Activated T-helper 9 cell treated with anti-CD3 and anti-CD28 coated beads, Interleukin-2, amount 50 U/mL, for 16 hours (primary cell): ENCODE measurements around the gene TXNDC17.
"Not testable (repeated sequence)": the region's sequence is repeated elsewhere in the genome, so short reads cannot be mapped to it uniquely, and the experiment has no call there.

Experiments
- DNase-seq: peaks from one replicate; pipeline ENCODE4 v3.0.0-alpha.2; 2020; ENCODE audit warnings: low read depth

The TXNDC17 gene

GRCh38 chr17:6640536-6641246 lies at the start of gene TXNDC17, which contains the start of gene KIAA0753:
Gene TXNDC17, plus strand, starts transcription at chr17:6641060. Its CDS starts 23 bp downstream, at chr17:6641083.
Gene KIAA0753, minus strand, starts transcription at chr17:6640711. Its CDS starts 5,608 bp downstream, at chr17:6635103.
- peak; percentile 86 for DNase-seq

DNA sequence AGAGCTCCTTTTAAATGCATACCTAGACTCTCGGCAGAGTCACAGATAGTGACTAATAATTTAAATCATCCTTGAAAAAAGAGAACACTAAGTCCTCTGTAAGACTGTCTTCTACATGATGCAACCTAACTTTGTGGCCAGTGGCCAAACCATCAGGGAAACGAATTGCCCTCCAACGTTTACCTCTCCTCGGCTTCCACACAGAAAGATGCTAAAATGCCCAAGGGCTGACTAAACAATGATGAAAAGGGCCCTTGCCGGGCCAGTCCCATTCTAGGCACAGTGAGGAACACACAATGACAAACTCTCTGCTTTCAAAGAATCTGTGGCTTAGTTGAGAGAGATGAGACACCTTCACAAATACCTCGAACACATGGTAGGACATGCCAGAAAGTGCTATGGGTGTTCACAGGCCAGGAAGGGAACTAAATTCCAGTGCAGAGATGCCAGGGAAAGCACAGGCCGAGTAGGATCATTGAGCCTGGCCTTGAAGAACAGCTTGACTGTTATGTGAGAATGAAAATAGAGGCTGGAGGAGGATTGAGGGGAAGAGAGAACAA lies 49.2 kb upstream of the TXNDC17 start:
- DNase-seq: no peak

GRCh38 chr17:6592173-6592572 lies 48.7 kb upstream of the TXNDC17 start:
- DNase-seq: no peak

- not testable (repeated sequence) for DNase-seq
These were observed 47.5 kb upstream of the TXNDC17 start for GRCh38 chr17:6593371-6593770.

DNA sequence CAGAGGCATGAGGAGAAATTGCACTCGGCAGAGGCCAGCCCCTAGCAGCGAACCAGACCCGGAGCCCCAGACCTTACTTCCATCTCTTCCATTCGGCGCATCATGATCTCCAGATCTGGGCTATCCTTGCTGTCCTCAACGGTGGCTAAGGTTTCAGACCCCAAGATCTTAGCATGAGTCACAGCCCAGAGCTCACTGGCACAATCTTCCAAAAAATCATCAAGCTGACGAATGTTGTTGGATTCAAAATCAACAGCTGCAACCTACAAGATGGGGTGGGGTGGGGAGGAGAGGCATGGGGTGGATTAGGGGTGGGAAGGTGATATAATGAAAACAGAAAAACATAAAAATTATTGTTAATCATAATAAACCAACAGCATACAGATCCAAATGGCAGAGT lies 44.8 kb upstream of the TXNDC17 start:
- DNase-seq: no peak

DNA sequence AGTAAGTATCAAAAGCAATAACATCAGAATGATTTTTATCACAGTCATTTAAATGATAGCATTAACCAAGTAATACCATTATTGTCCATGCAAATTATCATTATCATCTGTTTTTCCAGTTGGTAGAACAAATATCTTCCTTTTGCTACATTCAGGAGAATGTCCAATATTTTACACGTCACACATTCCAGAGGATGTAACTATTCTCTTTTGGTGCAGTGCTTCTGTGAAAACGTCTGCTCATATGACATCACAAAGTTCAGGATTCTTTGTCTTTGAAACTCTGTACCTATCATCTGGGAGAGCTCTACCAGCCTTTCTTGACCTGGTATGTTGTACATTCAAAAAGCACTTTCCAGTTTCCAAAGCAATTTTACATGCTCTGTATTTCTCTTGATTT lies 44.3 kb upstream of the TXNDC17 start:
- DNase-seq: no peak

- DNase-seq: no peak
These were observed 43.9 kb upstream of the TXNDC17 start for GRCh38 chr17:6596941-6597340.

- no peak for DNase-seq
These were observed 43.1 kb upstream of the TXNDC17 start for GRCh38 chr17:6597727-6598126.

GRCh38 chr17:6599364-6599763 lies 41.5 kb upstream of the TXNDC17 start:
- no peak for DNase-seq

GRCh38 chr17:6602141-6602540 lies 38.7 kb upstream of the TXNDC17 start:
- no peak for DNase-seq

DNA sequence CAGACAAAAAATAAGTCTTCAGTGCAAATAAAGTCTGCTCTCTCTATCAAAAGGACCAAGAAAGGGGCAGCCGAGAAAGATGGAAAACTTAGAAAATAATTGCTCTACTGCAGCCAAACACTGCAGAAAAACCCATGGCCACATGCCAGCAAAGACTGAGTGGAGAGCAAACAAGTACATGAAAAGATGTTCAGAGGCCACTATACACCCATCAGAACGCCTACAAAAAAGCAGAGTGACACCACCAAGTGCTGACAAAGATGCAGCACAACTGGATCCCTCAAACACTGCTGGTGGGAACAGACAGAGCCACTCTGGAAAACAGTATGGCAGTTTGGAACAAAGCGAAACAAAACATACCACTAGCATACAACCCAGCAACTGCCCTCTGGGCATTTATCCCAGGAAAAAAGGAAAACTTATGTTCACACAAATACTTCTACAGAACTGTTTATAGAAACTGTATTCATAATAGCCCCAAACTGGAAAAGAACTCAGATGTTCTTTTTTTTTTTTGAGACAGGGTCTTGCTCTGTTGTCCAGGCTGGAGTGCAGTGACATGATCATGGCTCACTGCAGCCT lies 37.0 kb upstream of the TXNDC17 start:
- no peak for DNase-seq

DNA sequence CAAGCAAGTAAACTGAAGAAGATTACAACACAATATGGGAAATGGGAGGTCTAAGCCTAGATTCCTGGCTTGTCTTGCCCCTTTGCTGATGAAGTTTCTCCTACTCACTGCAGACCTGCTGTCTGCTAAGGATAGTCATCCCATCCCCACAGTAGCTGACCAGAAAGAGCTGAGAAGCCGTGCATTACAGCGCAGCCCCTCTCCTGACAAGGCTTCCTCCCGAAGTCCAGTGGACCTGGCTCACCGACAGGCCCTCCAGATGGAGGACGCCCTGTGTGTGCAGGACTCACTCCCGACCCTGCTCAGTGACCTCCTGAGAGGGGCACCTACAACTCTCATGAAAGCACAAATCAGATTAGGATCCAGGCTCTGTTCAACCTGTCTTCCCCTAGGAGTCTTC lies 35.7 kb upstream of the TXNDC17 start:
- DNase-seq: no peak

DNA sequence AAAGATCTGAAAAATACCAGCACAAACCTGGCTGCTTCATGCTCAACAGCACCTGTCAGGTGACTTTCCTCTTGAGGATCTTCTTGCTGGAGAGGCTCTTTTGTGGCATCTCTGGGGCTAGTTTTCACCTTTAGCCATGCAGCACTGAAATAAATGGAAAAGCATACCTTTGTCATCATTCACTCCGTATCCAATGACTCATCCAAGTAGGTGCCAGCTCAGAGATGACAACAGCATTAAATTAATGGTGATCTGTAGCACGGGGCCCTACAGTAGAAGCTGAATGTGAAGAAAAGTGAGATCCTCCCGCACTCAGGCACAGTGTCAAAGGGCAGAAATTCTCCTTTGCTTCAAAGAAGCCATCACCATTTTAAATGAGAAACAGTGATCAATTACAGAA lies 32.5 kb upstream of the TXNDC17 start:
- no peak for DNase-seq

- no peak for DNase-seq
These were observed 30.8 kb upstream of the TXNDC17 start for GRCh38 chr17:6610011-6610410.

DNA sequence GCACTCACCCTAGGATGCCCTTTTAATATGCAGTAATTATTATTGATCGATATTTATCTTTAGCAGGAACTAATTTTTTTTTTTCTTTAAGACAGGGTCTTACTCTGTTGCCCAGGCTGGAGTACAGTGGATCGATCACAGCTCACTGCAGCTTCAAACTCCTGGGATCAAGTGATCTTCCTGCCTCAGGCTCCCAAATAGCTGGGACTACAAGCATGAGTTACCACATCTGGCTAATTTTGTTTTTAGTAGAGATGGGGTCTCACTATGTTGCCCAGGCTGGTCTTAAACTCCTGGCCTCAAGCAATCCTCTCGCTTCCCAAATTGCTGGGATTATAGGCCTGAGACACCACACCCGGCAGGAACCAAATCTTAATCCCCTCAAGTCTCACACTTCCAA lies 29.6 kb upstream of the TXNDC17 start:
- no peak for DNase-seq

DNA sequence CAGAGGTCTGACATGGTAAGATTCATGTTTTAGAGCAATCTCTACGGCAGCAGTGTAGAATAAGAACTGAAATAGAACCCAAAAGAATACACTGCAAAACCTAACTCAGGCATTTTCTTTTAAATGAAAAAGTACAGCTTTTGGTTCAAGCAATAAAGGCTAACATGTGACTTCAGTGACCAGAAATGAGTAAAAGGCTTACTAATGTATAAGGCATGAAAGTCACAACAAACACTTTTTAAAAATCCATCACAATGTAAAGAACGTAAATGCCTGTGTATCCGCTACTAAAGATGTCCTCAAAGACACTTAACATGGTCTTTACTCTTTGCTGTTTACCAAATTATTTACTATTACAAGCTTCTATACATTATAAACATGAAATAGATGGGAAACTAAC lies 16.9 kb upstream of the TXNDC17 start:
- DNase-seq: no peak

- no peak for DNase-seq
These were observed 14.2 kb upstream of the TXNDC17 start for GRCh38 chr17:6626616-6627015.

DNA sequence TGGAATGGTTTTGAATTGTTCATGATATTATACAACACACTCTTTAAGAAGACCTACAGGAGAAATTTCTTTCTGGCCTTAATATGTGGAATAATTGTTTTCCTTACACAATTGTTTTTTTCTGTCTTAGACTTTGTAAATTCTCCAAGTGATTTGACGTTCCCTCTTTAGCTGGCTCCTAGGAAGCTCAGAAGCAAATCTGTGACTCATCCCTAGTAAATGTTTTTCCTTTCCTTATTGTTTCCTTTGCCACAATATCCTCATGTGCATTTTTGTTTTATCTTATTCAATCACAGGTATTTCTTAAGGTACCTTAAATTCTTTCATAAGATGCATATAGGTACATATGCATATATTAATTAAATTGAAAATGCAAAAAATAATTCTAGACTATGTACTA lies 13.8 kb upstream of the TXNDC17 start:
- DNase-seq: no peak

DNA sequence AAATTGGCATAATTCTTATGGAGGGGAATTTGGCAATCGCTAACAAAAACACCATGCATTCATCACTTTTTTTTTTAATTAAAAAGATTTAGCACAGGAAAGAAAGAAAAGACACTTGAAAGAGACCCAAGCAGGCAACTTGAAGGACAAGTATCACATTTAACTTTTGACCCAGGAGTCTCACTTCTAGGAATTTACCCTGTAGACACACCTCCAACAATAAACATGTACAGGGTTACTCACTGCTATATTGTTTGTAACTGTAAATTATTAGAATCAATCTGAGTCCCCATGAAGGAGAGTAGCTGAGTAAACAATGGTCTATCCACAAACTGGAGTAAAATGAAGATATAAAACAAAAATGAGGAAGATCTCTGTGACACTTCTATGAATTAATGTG lies 10.5 kb upstream of the TXNDC17 start:
- DNase-seq: no peak

DNA sequence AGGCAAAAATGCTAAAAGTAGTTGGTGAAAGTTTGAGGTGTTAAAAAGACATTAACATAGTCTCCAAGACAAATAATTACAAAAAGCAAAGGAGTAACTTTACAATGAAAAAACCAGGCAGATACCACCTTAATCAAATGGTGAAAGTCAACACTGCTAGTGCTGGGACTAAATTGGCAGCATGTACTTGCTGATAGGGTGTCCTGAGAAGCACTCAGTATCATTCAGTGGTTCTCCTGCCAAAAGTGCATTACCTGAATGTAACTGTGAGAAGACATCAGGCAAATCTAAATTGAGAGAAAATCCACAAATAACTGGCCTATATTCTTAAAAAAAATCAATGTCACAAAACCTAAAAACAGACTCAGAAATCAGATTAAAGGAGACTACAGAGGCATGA lies 8.3 kb upstream of the TXNDC17 start:
- no peak for DNase-seq

DNA sequence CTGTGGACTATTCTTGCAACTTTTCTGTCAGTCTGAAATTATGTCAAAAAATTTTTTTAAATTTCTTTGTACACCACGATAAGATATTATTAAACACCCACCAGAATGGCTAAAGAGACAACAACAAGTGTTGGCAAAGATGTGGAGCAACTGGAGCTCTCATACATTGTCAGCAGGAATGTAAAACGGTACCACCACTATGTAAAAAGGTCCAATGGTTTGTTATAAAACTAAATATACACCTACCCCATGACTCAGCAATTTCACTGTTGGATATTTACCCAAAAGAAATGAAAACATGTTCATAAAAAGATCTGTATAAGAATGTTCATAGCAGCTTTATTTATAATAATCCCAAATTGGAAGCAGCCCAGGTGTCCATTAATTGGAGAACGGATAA lies 7.6 kb upstream of the TXNDC17 start:
- no peak for DNase-seq

- DNase-seq: no peak
These were observed 4.8 kb upstream of the TXNDC17 start for GRCh38 chr17:6636105-6636504.

DNA sequence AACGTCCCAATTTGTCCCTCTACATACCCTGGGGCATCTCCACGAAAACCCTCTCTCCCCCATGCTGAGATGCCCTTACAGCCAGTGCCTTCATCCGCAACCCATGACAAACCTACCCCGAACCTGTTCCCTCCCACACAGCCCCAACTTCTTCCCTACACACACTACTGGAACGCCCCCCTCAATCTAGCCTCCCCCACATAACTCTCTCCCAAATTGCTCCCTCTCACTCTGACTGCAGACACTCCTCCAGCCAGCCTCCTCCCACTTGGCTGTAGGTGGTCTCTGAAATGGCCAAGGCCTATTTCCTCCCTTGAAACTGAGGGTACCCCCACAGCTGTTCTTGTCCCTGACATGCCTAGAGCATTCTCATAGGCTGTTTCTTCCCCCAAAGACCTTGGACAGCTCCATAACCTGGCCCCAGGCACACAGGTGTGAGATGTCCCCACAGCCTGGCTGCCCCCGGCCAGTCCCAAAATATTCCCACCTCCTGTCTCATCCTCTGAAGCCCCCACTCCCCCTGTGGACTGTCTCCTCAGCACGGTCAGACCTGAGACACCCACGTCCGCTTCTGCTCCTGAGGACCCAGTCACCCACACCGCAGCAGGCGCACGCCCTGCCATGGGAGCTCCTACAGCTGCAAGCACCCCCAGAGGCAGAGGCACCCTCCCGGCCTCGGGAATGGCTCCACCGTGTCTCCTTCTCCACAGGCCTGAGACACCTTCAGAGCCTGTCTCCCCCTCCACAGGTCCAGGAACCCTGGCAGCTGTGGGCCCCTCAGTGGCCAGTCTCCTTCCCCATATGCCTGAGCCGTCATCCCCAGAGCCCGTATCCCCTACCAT lies 4.0 kb upstream of the TXNDC17 start:
- DNase-seq: no peak
